GM23248 (cell line): ENCODE measurements around the gene LONP2.

ENCODE experiments used
- EZH2 ChIP-seq: fragments of 200-600 bp; sonication (generic); IDR thresholded peaks from 2 replicates; pipeline ENCODE4 v1.6.1; 2018; ENCODE audit warnings: antibody characterized with exemption, mild to moderate bottlenecking; ENCODE audit not compliant: insufficient read depth, poor library complexity, severe bottlenecking
- EZH2phosphoT487 ChIP-seq: fragments of 200-600 bp; sonication (generic); IDR thresholded peaks from 2 replicates; pipeline ENCODE4 v1.6.1; 2018; ENCODE audit warnings: antibody characterized with exemption, moderate library complexity, mild to moderate bottlenecking, low read depth; ENCODE audit not compliant: insufficient read depth

- no peak for TF ChIP-seq EZH2phosphoT487
- no peak for TF ChIP-seq EZH2
Measured at GRCh38 chr16:48279199-48279598, 35.1 kb downstream of the LONP2 start.
